ENCODE measurements around the gene FOXL2. TPM values are rescaled to one million over a fixed set of nuclear protein-coding genes. Genes with fewer than 3 reads are reported as not detected.

FOXL2 gene
- total RNA-seq, 4 donors from 2014 or later = 0.26 to 23.6 (median 9.8) TPM; not detected in 1

- TF ChIP-seq, protein P1, sequence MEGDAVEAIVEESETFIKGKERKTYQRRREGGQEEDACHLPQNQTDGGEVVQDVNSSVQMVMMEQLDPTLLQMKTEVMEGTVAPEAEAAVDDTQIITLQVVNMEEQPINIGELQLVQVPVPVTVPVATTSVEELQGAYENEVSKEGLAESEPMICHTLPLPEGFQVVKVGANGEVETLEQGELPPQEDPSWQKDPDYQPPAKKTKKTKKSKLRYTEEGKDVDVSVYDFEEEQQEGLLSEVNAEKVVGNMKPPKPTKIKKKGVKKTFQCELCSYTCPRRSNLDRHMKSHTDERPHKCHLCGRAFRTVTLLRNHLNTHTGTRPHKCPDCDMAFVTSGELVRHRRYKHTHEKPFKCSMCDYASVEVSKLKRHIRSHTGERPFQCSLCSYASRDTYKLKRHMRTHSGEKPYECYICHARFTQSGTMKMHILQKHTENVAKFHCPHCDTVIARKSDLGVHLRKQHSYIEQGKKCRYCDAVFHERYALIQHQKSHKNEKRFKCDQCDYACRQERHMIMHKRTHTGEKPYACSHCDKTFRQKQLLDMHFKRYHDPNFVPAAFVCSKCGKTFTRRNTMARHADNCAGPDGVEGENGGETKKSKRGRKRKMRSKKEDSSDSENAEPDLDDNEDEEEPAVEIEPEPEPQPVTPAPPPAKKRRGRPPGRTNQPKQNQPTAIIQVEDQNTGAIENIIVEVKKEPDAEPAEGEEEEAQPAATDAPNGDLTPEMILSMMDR (IDR thresholded peaks at IDR 0.05) = no peak
- TF ChIP-seq POLR2A (IDR thresholded peaks at IDR 0.05) = no peak
- H3K4me1 ChIP-seq = peaks cover 0 to 10% of the 10 kb centered on the region in 2 donors
- H3K36me3 ChIP-seq = no peaks in the 10 kb centered on the region
- peaks cover 0 to 32% of the 10 kb centered on the region in 2 donors for H3K27me3 ChIP-seq
- no peaks in the 10 kb centered on the region for H3K9me3 ChIP-seq
- H3K27ac ChIP-seq = no peak overlapping the region
- peak overlapping the region in 1 of 2 donors; percentile 75 for H3K4me3 ChIP-seq
- DNase-seq = no peak
- intact Hi-C loops (cut with DNase I; ENCODE audit: low total_unique reads) = loop anchor here (10.0 kb wide), 1 partner anchor 381 kb away; no protein-coding TSS in a partner anchor
These were observed 2.9 kb downstream of the FOXL2 start for GRCh38 chr3:138943724-138944653.

DNA sequence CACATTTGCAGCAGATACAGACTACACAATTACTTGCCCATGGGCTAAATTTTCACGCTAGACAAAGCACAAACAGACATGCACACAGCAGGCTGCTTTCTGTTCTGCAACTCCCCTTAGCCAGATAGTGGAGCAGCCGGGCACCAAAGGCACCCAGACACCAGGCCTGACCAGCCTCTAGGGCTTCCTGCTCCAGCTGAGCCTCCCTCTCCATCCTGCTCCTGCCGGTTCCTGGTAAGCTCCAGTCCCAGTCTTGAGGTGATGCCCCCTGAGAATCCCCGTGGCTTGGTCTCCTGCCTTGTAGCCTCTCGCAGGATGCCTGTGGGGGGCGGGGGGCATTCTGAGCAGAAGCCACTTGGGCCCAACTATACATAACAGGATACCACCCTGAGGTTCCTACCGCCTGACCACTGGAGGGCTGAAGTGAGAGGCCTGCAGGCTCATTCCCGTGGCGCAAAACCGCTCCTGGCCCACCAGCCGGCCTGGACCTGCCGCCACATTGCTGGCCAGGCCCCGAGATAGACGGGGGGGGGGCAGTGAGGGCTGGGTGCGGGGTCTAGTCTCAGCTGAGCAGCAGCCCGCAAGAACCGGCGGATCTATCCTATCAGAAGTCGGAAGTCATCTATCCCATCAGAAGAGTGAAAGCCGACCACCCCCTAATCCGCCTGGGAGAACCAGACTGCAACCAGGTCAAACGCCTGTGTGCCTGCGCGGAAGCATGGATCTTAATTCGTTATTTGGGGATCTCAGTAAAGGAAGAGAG, 3.9 kb downstream of the FOXL2 start:
- DNase-seq = no peak
- Histone ChIP-seq H3K36me3 (no peaks in the 10 kb centered on the region), H3K4me3 (peak overlapping the region in 1 of 2 donors; percentile 75), H3K27me3 (peaks cover 0 to 36% of the 10 kb centered on the region in 2 donors), H3K4me1 (peaks cover 0 to 10% of the 10 kb centered on the region in 2 donors), H3K9me3 (no peaks in the 10 kb centered on the region), H3K27ac (no peak overlapping the region)
- TF ChIP-seq POLR2A (IDR thresholded peaks at IDR 0.05) = no peak
- TF ChIP-seq, protein P1 (IDR thresholded peaks at IDR 0.05) = no peak
- intact Hi-C loops (cut with DNase I; ENCODE audit: low total_unique reads) = loop anchor here (10.0 kb wide), 1 partner anchor 382 kb away; no protein-coding TSS in a partner anchor

GRCh38 chr3:138942271-138942670, 4.7 kb downstream of the FOXL2 start:
- H3K9me3 ChIP-seq = no peaks in the 10 kb centered on the region
- no peak for TF ChIP-seq POLR2A (IDR thresholded peaks at IDR 0.05)
- TF ChIP-seq, protein P1 (IDR thresholded peaks at IDR 0.05) = no peak
- H3K27ac ChIP-seq = no peak overlapping the region
- H3K4me1 ChIP-seq = peaks cover 0 to 10% of the 10 kb centered on the region in 2 donors
- H3K4me3 ChIP-seq = no peak overlapping the region
- peaks cover 0 to 36% of the 10 kb centered on the region in 2 donors for H3K27me3 ChIP-seq
- DNase-seq = no peak
- H3K36me3 ChIP-seq = no peaks in the 10 kb centered on the region
- intact Hi-C loops (cut with DNase I; ENCODE audit: low total_unique reads) = loop anchor here (10.0 kb wide), 1 partner anchor 383 kb away; no protein-coding TSS in a partner anchor

GRCh38 chr3:138941259-138941885, 5.6 kb downstream of the FOXL2 start:
- Histone ChIP-seq H3K27me3 (peaks cover 0 to 27% of the 10 kb centered on the region in 2 donors), H3K9me3 (no peaks in the 10 kb centered on the region), H3K27ac (no peak overlapping the region), H3K4me1 (peaks cover 0 to 10% of the 10 kb centered on the region in 2 donors), H3K36me3 (no peaks in the 10 kb centered on the region), H3K4me3 (no peak overlapping the region)
- no peak for TF ChIP-seq POLR2A (IDR thresholded peaks at IDR 0.05)
- TF ChIP-seq, protein P1 (IDR thresholded peaks at IDR 0.05) = peak in 2 of 4 experiments; percentile 13 to 43
- intact Hi-C loops (cut with DNase I; ENCODE audit: low total_unique reads) = loop anchor here (10.0 kb wide), 1 partner anchor 383 kb away; no protein-coding TSS in a partner anchor
- DNase-seq = no peak
